HL-60 (cell line): ENCODE measurements around the gene EREG.

Experiments
- DNase-seq, 2 experiments: peaks; one replicate each; pipeline ENCODE4 v3.0.0-alpha.2; 2010 to 2020; ENCODE audit warnings: low read depth in 1 of 2, low spot score in 1 of 2
- H3K27ac ChIP-seq: fragments of 250-450 bp; sonication (Bioruptor Pico); replicated peaks from 2 replicates; pipeline ENCODE4 v1.5.1; 2020; ENCODE audit warnings: mild to moderate bottlenecking, moderate library complexity
- H3K27me3 ChIP-seq: fragments of 250-450 bp; sonication (Bioruptor Pico); 2 replicates; pipeline ENCODE4 v1.5.1; 2021; ENCODE audit warnings: mild to moderate bottlenecking, moderate library complexity; ENCODE audit not compliant: insufficient read depth, poor library complexity, severe bottlenecking
- H3K4me3 ChIP-seq: replicated peaks from 2 replicates; pipeline ENCODE4 v1.5.1; 2011; ENCODE audit warnings: mild to moderate bottlenecking, control low read depth, low read length; ENCODE audit not compliant: insufficient read depth
- CTCF ChIP-seq: IDR thresholded peaks from one replicate; pipeline ENCODE4 v1.5.1; 2011; ENCODE audit warnings: low read length, control low read depth, inconsistent platforms; ENCODE audit not compliant: insufficient read depth
- GABPA ChIP-seq: IDR thresholded peaks from 2 replicates; pipeline ENCODE4 v1.6.1; 2012; ENCODE audit warnings: low read depth
- POLR2AphosphoS5 ChIP-seq: IDR thresholded peaks from 2 replicates; pipeline ENCODE4 v1.6.1; 2012; ENCODE audit warnings: low read depth
- REST ChIP-seq: IDR thresholded peaks from 2 replicates; pipeline ENCODE4 v1.6.1; 2012; ENCODE audit warnings: low read depth; ENCODE audit not compliant: insufficient replicate concordance
- SPI1 ChIP-seq: IDR thresholded peaks from 2 replicates; pipeline ENCODE4 v1.6.1; 2012; ENCODE audit warnings: low read depth, mild to moderate bottlenecking, borderline replicate concordance

Gene EREG

GRCh38 chr4:74317616-74318246, 47.2 kb upstream of the EREG start:
- TF ChIP-seq REST (no peak), CTCF (no peak), SPI1 (no peak), GABPA (no peak)
- no peak for DNase-seq
- Histone ChIP-seq H3K4me3 (no peak overlapping the region), H3K27ac (no peak overlapping the region), H3K27me3 (no peaks in the 10 kb centered on the region)

GRCh38 chr4:74318276-74318675, 46.7 kb upstream of the EREG start:
- no peak overlapping the region for H3K27ac ChIP-seq
- H3K4me3 ChIP-seq, result no peak overlapping the region
- no peak for TF ChIP-seq REST
- TF ChIP-seq GABPA, result no peak
- TF ChIP-seq CTCF, result no peak
- no peak for TF ChIP-seq POLR2AphosphoS5
- no peak for TF ChIP-seq SPI1
- no peaks in the 10 kb centered on the region for H3K27me3 ChIP-seq
- no peak for DNase-seq

GRCh38 chr4:74319470-74319869, 45.5 kb upstream of the EREG start:
- Histone ChIP-seq H3K27ac (no peak overlapping the region), H3K4me3 (no peak overlapping the region), H3K27me3 (no peaks in the 10 kb centered on the region)
- no peak for DNase-seq
- TF ChIP-seq CTCF, result no peak
- no peak for TF ChIP-seq SPI1
- TF ChIP-seq GABPA, result no peak
- TF ChIP-seq POLR2AphosphoS5, result no peak
- no peak for TF ChIP-seq REST
